B cell (primary cell): ENCODE data around the gene SNX11. TPM values are rescaled to one million over a fixed set of nuclear protein-coding genes. Genes with fewer than 3 reads are reported as not detected.

ENCODE experiments used
- ATAC-seq: fragments of 200-7000 bp; cut with Tn5 transposase; one replicate; pipeline ENCODE4 v1.10.0; 2021; ENCODE audit warnings: low read depth, mild to moderate bottlenecking, moderate number of reproducible peaks, moderate library complexity
- CTCF ChIA-PET: fragments of 350-600 bp; sonication (Branson Sonifier 250); formaldehyde crosslinking; loops from one replicate; lab custom pipeline; 2021; ENCODE audit warnings: antibody characterized with exemption, inconsistent platforms; lab: Charles Lee
- POLR2A ChIA-PET: fragments of 350-600 bp; sonication (Branson Sonifier 250); formaldehyde crosslinking; loops from one replicate; lab custom pipeline; 2021; ENCODE audit warnings: antibody characterized with exemption; lab: Charles Lee
- DNase-seq: peaks from one replicate; pipeline ENCODE4 v3.0.0; 2013
- H2AFZ ChIP-seq: 2 replicates; pipeline ENCODE4 v1.6.1; 2012; ENCODE audit warnings: mild to moderate bottlenecking, low read depth, low read length; ENCODE audit not compliant: insufficient read depth, poor library complexity, severe bottlenecking
- H3K27ac ChIP-seq, 2 donors: 1 replicate in 1 of 2; 2 replicates in 1 of 2; pipeline ENCODE4 v1.5.1; 2012 to 2013; ENCODE audit warnings: low read length in 2 of 2, mild to moderate bottlenecking in 2 of 2, moderate library complexity in 1 of 2
- H3K27me3 ChIP-seq, 4 experiments: fragments of 200-600 bp in 1 of 4; sonication (generic) in 1 of 4; replicated peaks in 1 of 4; 1 replicate in 2 of 4; 2 replicates in 2 of 4; pipeline versions ENCODE4 v1.6.1 to v1.7.0; 2013 to 2016; ENCODE audit warnings: low read length in 3 of 4, mild to moderate bottlenecking in 2 of 4, mixed read lengths in 1 of 4, moderate library complexity in 1 of 4; ENCODE audit not compliant: insufficient read depth in 4 of 4, control insufficient read depth in 3 of 4; ENCODE audit errors: control extremely low read depth in 1 of 4
- H3K36me3 ChIP-seq, 2 experiments: replicated peaks in 1 of 2; 1 replicate in 1 of 2; 2 replicates in 1 of 2; pipeline versions ENCODE4 v1.6.1 to v1.7.1; 2013; ENCODE audit warnings: low read length in 1 of 2; ENCODE audit not compliant: insufficient read depth in 2 of 2, control insufficient read depth in 1 of 2; ENCODE audit errors: control extremely low read depth in 1 of 2, extremely low read depth in 1 of 2
- H3K4me1 ChIP-seq, 2 donors: fragments of 200-600 bp in 1 of 2; sonication (generic) in 1 of 2; 1 replicate in 1 of 2; 2 replicates in 1 of 2; pipeline versions ENCODE4 v1.5.1 to v1.6.1; 2013 to 2017; ENCODE audit warnings: low read length in 2 of 2; ENCODE audit not compliant: control insufficient read depth in 2 of 2, insufficient read depth in 2 of 2
- H3K4me2 ChIP-seq: replicated peaks from 2 replicates; pipeline ENCODE3; 2012; ENCODE audit warnings: mild to moderate bottlenecking, low read depth, low read length; ENCODE audit not compliant: poor library complexity, severe bottlenecking
- H3K4me3 ChIP-seq, 5 experiments: fragments of 200-600 bp in 1 of 5; sonication (generic) in 1 of 5; 1 replicate in 3 of 5; 2 replicates in 2 of 5; pipeline versions ENCODE4 v1.5.1 to v1.7.0; 2011 to 2016; ENCODE audit warnings: low read length in 4 of 5, mild to moderate bottlenecking in 4 of 5, low read depth in 2 of 5, control low read depth in 1 of 5, moderate library complexity in 1 of 5; ENCODE audit not compliant: insufficient read depth in 1 of 5; ENCODE audit errors: control extremely low read depth in 1 of 5, extremely low read depth in 1 of 5
- H3K79me2 ChIP-seq: fragments of 200-600 bp; sonication (generic); one replicate; pipeline ENCODE4 v1.6.0; 2016; ENCODE audit warnings: low read length; ENCODE audit not compliant: control insufficient read depth, insufficient read depth
- H3K9ac ChIP-seq: fragments of 200-600 bp; sonication (generic); 2 replicates; pipeline ENCODE4 v1.6.1; 2017; ENCODE audit warnings: mild to moderate bottlenecking, low read length, moderate library complexity
- H3K9me3 ChIP-seq, 3 donors: one replicate each; pipeline versions ENCODE4 v1.6.1 to v1.7.1; 2013; ENCODE audit warnings: low read length in 2 of 3; ENCODE audit not compliant: control insufficient read depth in 2 of 3, insufficient read depth in 1 of 3; ENCODE audit errors: control extremely low read depth in 1 of 3
- H4K20me1 ChIP-seq: 2 replicates; pipeline ENCODE4 v1.6.0; 2012; ENCODE audit warnings: mild to moderate bottlenecking, low read length; ENCODE audit not compliant: insufficient read depth, control insufficient read depth, poor library complexity, severe bottlenecking
- H3K27ac Mint-ChIP-seq: one replicate; pipeline ENCODE4 v1.8.0; 2021; ENCODE audit warnings: mixed read lengths
- H3K27me3 Mint-ChIP-seq: one replicate; pipeline ENCODE4 v1.8.0; 2021; ENCODE audit warnings: mixed read lengths
- H3K4me1 Mint-ChIP-seq: one replicate; pipeline ENCODE4 v1.8.0; 2021; ENCODE audit warnings: mixed read lengths
- H3K4me3 Mint-ChIP-seq: one replicate; pipeline ENCODE4 v1.8.0; 2021; ENCODE audit warnings: mixed read lengths
- H3K9me3 Mint-ChIP-seq: one replicate; pipeline ENCODE4 v1.8.0; 2022; ENCODE audit warnings: mixed read lengths; ENCODE audit not compliant: insufficient read depth
- CTCF ChIP-seq: fragments of 200-600 bp; IDR thresholded peaks from one replicate; pipeline ENCODE4 v1.8.0; 2022; ENCODE audit warnings: antibody characterized with exemption, mild to moderate bottlenecking
- EZH2 ChIP-seq: IDR thresholded peaks from 2 replicates; pipeline ENCODE4 v1.6.1; 2012; ENCODE audit warnings: borderline replicate concordance, low read depth, mild to moderate bottlenecking, moderate library complexity, low read length; ENCODE audit not compliant: insufficient read depth, poor library complexity, severe bottlenecking
- WGBS: methylation state at CpG from one replicate; pipeline ENCODE4 v1.1.5; 2013; ENCODE audit warnings: missing lambda C conversion rate; ENCODE audit not compliant: insufficient coverage; 5-methylcytosine and 5-hydroxymethylcytosine counted together
- intact Hi-C: fragments of 100-400 bp; cut with micrococcal nuclease; formaldehyde crosslinking; loops from one replicate; pipeline ENCODE4 v1.10.0; 2022
- polyA plus RNA-seq: library from polyadenylated mRNA; depleted of rRNA; stranded (reverse); fragments of >200 nt; gene quantifications from 2 replicates; pipeline ENCODE4 v1.2.3, GENCODE V29; 2012
- total RNA-seq, 2 donors: library from RNA; stranded (reverse); fragments of 120-200 nt in 1 of 2; gene quantifications; 1 replicate in 1 of 2; 2 replicates in 1 of 2; pipeline versions ENCODE4 v1.2.3 to v1.2.4, GENCODE V29; 2013 to 2022

Gene SNX11
- total and polyA plus RNA-seq, 2 donors (not counting 1 experiment from before 2014, with no cell fraction given): 25.6 to 42.0 TPM

- Histone ChIP-seq H4K20me1 (peaks cover 6% of the 10 kb centered on the region), H3K4me1 (no peaks in the 10 kb centered on the region), H3K9me3 (no peaks in the 10 kb centered on the region), H3K36me3 (peaks cover 4 to 45% of the 10 kb centered on the region in 2 experiments), H3K27me3 (no peaks in the 10 kb centered on the region), H3K79me2 (no peaks in the 10 kb centered on the region), H3K9ac (no peak overlapping the region), H3K4me2 (no peak overlapping the region), H3K27ac (no peak overlapping the region), H2AFZ (no peak overlapping the region), H3K4me3 (no peak overlapping the region)
- Mint-ChIP-seq H3K9me3 (no peaks in the 10 kb centered on the region), H3K4me1 (peaks cover 3% of the 10 kb centered on the region), H3K27me3 (no peaks in the 10 kb centered on the region), H3K4me3 (no peak overlapping the region), H3K27ac (no peak overlapping the region)
- ATAC-seq: no peak
- TF ChIP-seq EZH2 (no peak), CTCF (no peak)
- POLR2A ChIA-PET: interaction anchor here (1.2 kb wide), 1 partner anchor 15 kb away, joined by 11 read pairs; no protein-coding TSS in a partner anchor
- WGBS: 98% methylated on average over 6 of the region's 7 CpGs
- no peak for DNase-seq
- intact Hi-C loops: no loop called here
- CTCF ChIA-PET: interaction anchor here (1.0 to 5.0 kb wide), 3 partner anchors 25 to 53 kb away, joined by 3 to 42 read pairs (median 4); no protein-coding TSS in a partner anchor
Measured at GRCh38 chr17:48126532-48126850, 18.9 kb downstream of the SNX11 start.

GRCh38 chr17:48127371-48128051, 19.9 kb downstream of the SNX11 start:
- POLR2A ChIA-PET: interaction anchor here (0.6 kb wide), 1 partner anchor 13 kb away, joined by 8 read pairs; no protein-coding TSS in a partner anchor
- H3K27ac Mint-ChIP-seq: no peak overlapping the region
- WGBS: 89% methylated on average over 9 of the region's 9 CpGs

More at GRCh38 chr17:48127371-48128051, 19.9 kb downstream of the SNX11 start:
- no peaks in the 10 kb centered on the region for H3K27me3 Mint-ChIP-seq
- no peak for TF ChIP-seq CTCF
- TF ChIP-seq EZH2: no peak
- H3K9me3 ChIP-seq: no peaks in the 10 kb centered on the region
- ATAC-seq: no peak
- no peaks in the 10 kb centered on the region for H3K27me3 ChIP-seq
- H3K4me2 ChIP-seq: no peak overlapping the region
- peaks cover 3% of the 10 kb centered on the region for H3K4me1 Mint-ChIP-seq
- H2AFZ ChIP-seq: no peak overlapping the region
- no peak overlapping the region for H3K27ac ChIP-seq
- no peaks in the 10 kb centered on the region for H3K9me3 Mint-ChIP-seq
- intact Hi-C loops: no loop called here
- no peak overlapping the region for H3K4me3 ChIP-seq
- H3K4me1 ChIP-seq: no peaks in the 10 kb centered on the region
- CTCF ChIA-PET: interaction anchor here (1.4 to 9.4 kb wide), 2 partner anchors 46 to 54 kb away, joined by 4 to 237 read pairs; no protein-coding TSS in a partner anchor
- no peaks in the 10 kb centered on the region for H3K79me2 ChIP-seq
- H4K20me1 ChIP-seq: no peaks in the 10 kb centered on the region
- H3K36me3 ChIP-seq: peaks cover 0 to 36% of the 10 kb centered on the region in 2 experiments
- no peak overlapping the region for H3K9ac ChIP-seq
- no peak overlapping the region for H3K4me3 Mint-ChIP-seq
- no peak for DNase-seq
